Activated naive CD8-positive, alpha-beta T cell treated with anti-CD3 and anti-CD28 coated beads for 36 hours (primary cell): ENCODE results near the gene MOGAT2. TPM values are rescaled to one million over a fixed set of nuclear protein-coding genes. Genes with fewer than 3 reads are reported as not detected.

ENCODE experiments used
- DNase-seq: peaks from one replicate; pipeline ENCODE4 v3.0.0; 2021
- H3K27ac Mint-ChIP-seq: one replicate; pipeline ENCODE4 v1.8.0; 2022; ENCODE audit warnings: mild to moderate bottlenecking, moderate library complexity, mixed read lengths
- H3K27me3 Mint-ChIP-seq: one replicate; pipeline ENCODE4 v1.8.0; 2022; ENCODE audit warnings: mild to moderate bottlenecking, mixed read lengths
- H3K36me3 Mint-ChIP-seq: one replicate; pipeline ENCODE4 v1.8.0; 2021; ENCODE audit warnings: mild to moderate bottlenecking, mixed read lengths
- H3K4me1 Mint-ChIP-seq: one replicate; pipeline ENCODE4 v1.8.0; 2021; ENCODE audit warnings: mixed read lengths
- H3K4me3 Mint-ChIP-seq: one replicate; pipeline ENCODE4 v1.8.0; 2022; ENCODE audit warnings: mild to moderate bottlenecking, moderate library complexity, mixed read lengths
- H3K9me3 Mint-ChIP-seq: one replicate; pipeline ENCODE4 v1.8.0; 2022; ENCODE audit warnings: mixed read lengths
- total RNA-seq, 2 experiments: library from RNA; stranded (reverse); gene quantifications; one replicate each; pipeline ENCODE4 v1.2.3, GENCODE V29; 2021

Gene MOGAT2
- total RNA-seq, 2 experiments from 2014 or later: not detected

GRCh38 chr11:75762158-75762557, 44.5 kb downstream of the MOGAT2 start:
- Mint-ChIP-seq H3K27me3 (peaks cover under 1% of the 10 kb centered on the region), H3K4me3 (no peak overlapping the region), H3K36me3 (no peaks in the 10 kb centered on the region), H3K4me1 (peaks cover 9% of the 10 kb centered on the region), H3K27ac (no peak overlapping the region), H3K9me3 (no peaks in the 10 kb centered on the region)
- no peak for DNase-seq

- Mint-ChIP-seq H3K27me3 (peaks cover 5% of the 10 kb centered on the region), H3K9me3 (no peaks in the 10 kb centered on the region), H3K4me1 (peaks cover 16% of the 10 kb centered on the region), H3K4me3 (no peak overlapping the region), H3K27ac (no peak overlapping the region), H3K36me3 (no peaks in the 10 kb centered on the region)
- DNase-seq: no peak
Observed at GRCh38 chr11:75762885-75763284, 45.2 kb downstream of the MOGAT2 start.

GRCh38 chr11:75763846-75764245, 46.2 kb downstream of the MOGAT2 start:
- DNase-seq: no peak
- H3K4me3 Mint-ChIP-seq: no peak overlapping the region
- H3K9me3 Mint-ChIP-seq: no peaks in the 10 kb centered on the region
- peaks cover 18% of the 10 kb centered on the region for H3K4me1 Mint-ChIP-seq
- H3K27ac Mint-ChIP-seq: no peak overlapping the region
- H3K27me3 Mint-ChIP-seq: peaks cover 5% of the 10 kb centered on the region
- H3K36me3 Mint-ChIP-seq: no peaks in the 10 kb centered on the region

GRCh38 chr11:75765116-75765515, 47.5 kb downstream of the MOGAT2 start:
- H3K27me3 Mint-ChIP-seq: peaks cover 16% of the 10 kb centered on the region
- H3K27ac Mint-ChIP-seq: no peak overlapping the region
- no peak overlapping the region for H3K4me3 Mint-ChIP-seq
- peaks cover 22% of the 10 kb centered on the region for H3K4me1 Mint-ChIP-seq
- no peaks in the 10 kb centered on the region for H3K36me3 Mint-ChIP-seq
- no peaks in the 10 kb centered on the region for H3K9me3 Mint-ChIP-seq
- DNase-seq: no peak

- Mint-ChIP-seq H3K4me3 (no peak overlapping the region), H3K9me3 (no peaks in the 10 kb centered on the region), H3K36me3 (no peaks in the 10 kb centered on the region), H3K4me1 (peaks cover 22% of the 10 kb centered on the region), H3K27me3 (peaks cover 19% of the 10 kb centered on the region), H3K27ac (peak overlapping the region; percentile 4)
- peak; percentile 20 for DNase-seq
Observed at GRCh38 chr11:75766443-75767227, 49.0 kb downstream of the MOGAT2 start.

- H3K4me3 Mint-ChIP-seq: no peak overlapping the region
- H3K36me3 Mint-ChIP-seq: no peaks in the 10 kb centered on the region
Observed at GRCh38 chr11:75767228-75767572, 49.6 kb downstream of the MOGAT2 start.

GRCh38 chr11:75767793-75768111, 50.1 kb downstream of the MOGAT2 start:
- Mint-ChIP-seq H3K36me3 (no peaks in the 10 kb centered on the region), H3K9me3 (no peaks in the 10 kb centered on the region), H3K27ac (peak overlapping the region; percentile 22), H3K4me3 (peak overlapping the region; percentile 71), H3K4me1 (peaks cover 22% of the 10 kb centered on the region), H3K27me3 (peaks cover 19% of the 10 kb centered on the region)
- no peak for DNase-seq

More at GRCh38 chr11:75767228-75767572, 49.6 kb downstream of the MOGAT2 start:
- Mint-ChIP-seq H3K27ac (no peak overlapping the region), H3K4me1 (peaks cover 22% of the 10 kb centered on the region), H3K9me3 (no peaks in the 10 kb centered on the region), H3K27me3 (peaks cover 19% of the 10 kb centered on the region)
- no peak for DNase-seq

- H3K4me1 Mint-ChIP-seq: peaks cover 22% of the 10 kb centered on the region
- peak; percentile 78 for DNase-seq
- no peaks in the 10 kb centered on the region for H3K9me3 Mint-ChIP-seq
- H3K4me3 Mint-ChIP-seq: peak within 1 kb of the TSS; percentile 71
- H3K36me3 Mint-ChIP-seq: no peaks in the 10 kb centered on the region
- H3K27me3 Mint-ChIP-seq: peaks cover 19% of the 10 kb centered on the region
- peak within 1 kb of the TSS; percentile 79 for H3K27ac Mint-ChIP-seq
Observed at GRCh38 chr11:75768112-75768908, 50.7 kb downstream of the MOGAT2 start, which contains the start of gene DGAT2. DGAT2 (plus strand) TSS chr11:75768778; CDS start chr11:75768992, 214 bp downstream.

GRCh38 chr11:75768909-75769771, 51.5 kb downstream of the MOGAT2 start:
- no peaks in the 10 kb centered on the region for H3K9me3 Mint-ChIP-seq
- no peak overlapping the region for H3K27ac Mint-ChIP-seq
- H3K4me3 Mint-ChIP-seq: peak overlapping the region; percentile 48
- peaks cover 26% of the 10 kb centered on the region for H3K4me1 Mint-ChIP-seq
- H3K36me3 Mint-ChIP-seq: no peaks in the 10 kb centered on the region
- no peak for DNase-seq
- peaks cover 19% of the 10 kb centered on the region for H3K27me3 Mint-ChIP-seq

- H3K36me3 Mint-ChIP-seq: no peaks in the 10 kb centered on the region
- H3K4me1 Mint-ChIP-seq: peaks cover 26% of the 10 kb centered on the region
- no peak for DNase-seq
- H3K9me3 Mint-ChIP-seq: no peaks in the 10 kb centered on the region
- no peak overlapping the region for H3K27ac Mint-ChIP-seq
- H3K27me3 Mint-ChIP-seq: peaks cover 19% of the 10 kb centered on the region
- no peak overlapping the region for H3K4me3 Mint-ChIP-seq
Observed at GRCh38 chr11:75770102-75770501, 52.5 kb downstream of the MOGAT2 start.

GRCh38 chr11:75771646-75772410, 54.2 kb downstream of the MOGAT2 start:
- H3K27ac Mint-ChIP-seq: no peak overlapping the region
- H3K27me3 Mint-ChIP-seq: peaks cover 19% of the 10 kb centered on the region
- H3K36me3 Mint-ChIP-seq: no peaks in the 10 kb centered on the region
- no peak overlapping the region for H3K4me3 Mint-ChIP-seq
- H3K4me1 Mint-ChIP-seq: peaks cover 20% of the 10 kb centered on the region
- no peaks in the 10 kb centered on the region for H3K9me3 Mint-ChIP-seq
- DNase-seq: no peak

GRCh38 chr11:75773595-75774353, 56.1 kb downstream of the MOGAT2 start:
- no peak overlapping the region for H3K27ac Mint-ChIP-seq
- no peaks in the 10 kb centered on the region for H3K36me3 Mint-ChIP-seq
- peaks cover 16% of the 10 kb centered on the region for H3K4me1 Mint-ChIP-seq
- peaks cover 14% of the 10 kb centered on the region for H3K27me3 Mint-ChIP-seq
- H3K4me3 Mint-ChIP-seq: no peak overlapping the region
- DNase-seq: peak; percentile 15
- H3K9me3 Mint-ChIP-seq: no peaks in the 10 kb centered on the region

- Mint-ChIP-seq H3K4me1 (peaks cover 12% of the 10 kb centered on the region), H3K36me3 (no peaks in the 10 kb centered on the region), H3K27me3 (peaks cover 3% of the 10 kb centered on the region), H3K9me3 (no peaks in the 10 kb centered on the region), H3K4me3 (no peak overlapping the region), H3K27ac (no peak overlapping the region)
- no peak for DNase-seq
Observed at GRCh38 chr11:75775056-75775455, 57.4 kb downstream of the MOGAT2 start.

- H3K27me3 Mint-ChIP-seq: no peaks in the 10 kb centered on the region
- no peak overlapping the region for H3K4me3 Mint-ChIP-seq
- no peaks in the 10 kb centered on the region for H3K36me3 Mint-ChIP-seq
- DNase-seq: no peak
- no peaks in the 10 kb centered on the region for H3K9me3 Mint-ChIP-seq
- H3K27ac Mint-ChIP-seq: no peak overlapping the region
- H3K4me1 Mint-ChIP-seq: peaks cover 12% of the 10 kb centered on the region
Observed at GRCh38 chr11:75776546-75776945, 58.9 kb downstream of the MOGAT2 start.
